GM18519 (cell line): Measurements from ENCODE around the gene BAZ1A.

Experiments
- ATAC-seq: cut with Tn5 transposase; IDR thresholded peaks from one replicate; pipeline ENCODE4 v1.9.1; 2021; ENCODE audit warnings: mild to moderate bottlenecking, moderate library complexity; ENCODE audit not compliant: unreplicated experiment, low FRiP score

The BAZ1A gene, protein sequence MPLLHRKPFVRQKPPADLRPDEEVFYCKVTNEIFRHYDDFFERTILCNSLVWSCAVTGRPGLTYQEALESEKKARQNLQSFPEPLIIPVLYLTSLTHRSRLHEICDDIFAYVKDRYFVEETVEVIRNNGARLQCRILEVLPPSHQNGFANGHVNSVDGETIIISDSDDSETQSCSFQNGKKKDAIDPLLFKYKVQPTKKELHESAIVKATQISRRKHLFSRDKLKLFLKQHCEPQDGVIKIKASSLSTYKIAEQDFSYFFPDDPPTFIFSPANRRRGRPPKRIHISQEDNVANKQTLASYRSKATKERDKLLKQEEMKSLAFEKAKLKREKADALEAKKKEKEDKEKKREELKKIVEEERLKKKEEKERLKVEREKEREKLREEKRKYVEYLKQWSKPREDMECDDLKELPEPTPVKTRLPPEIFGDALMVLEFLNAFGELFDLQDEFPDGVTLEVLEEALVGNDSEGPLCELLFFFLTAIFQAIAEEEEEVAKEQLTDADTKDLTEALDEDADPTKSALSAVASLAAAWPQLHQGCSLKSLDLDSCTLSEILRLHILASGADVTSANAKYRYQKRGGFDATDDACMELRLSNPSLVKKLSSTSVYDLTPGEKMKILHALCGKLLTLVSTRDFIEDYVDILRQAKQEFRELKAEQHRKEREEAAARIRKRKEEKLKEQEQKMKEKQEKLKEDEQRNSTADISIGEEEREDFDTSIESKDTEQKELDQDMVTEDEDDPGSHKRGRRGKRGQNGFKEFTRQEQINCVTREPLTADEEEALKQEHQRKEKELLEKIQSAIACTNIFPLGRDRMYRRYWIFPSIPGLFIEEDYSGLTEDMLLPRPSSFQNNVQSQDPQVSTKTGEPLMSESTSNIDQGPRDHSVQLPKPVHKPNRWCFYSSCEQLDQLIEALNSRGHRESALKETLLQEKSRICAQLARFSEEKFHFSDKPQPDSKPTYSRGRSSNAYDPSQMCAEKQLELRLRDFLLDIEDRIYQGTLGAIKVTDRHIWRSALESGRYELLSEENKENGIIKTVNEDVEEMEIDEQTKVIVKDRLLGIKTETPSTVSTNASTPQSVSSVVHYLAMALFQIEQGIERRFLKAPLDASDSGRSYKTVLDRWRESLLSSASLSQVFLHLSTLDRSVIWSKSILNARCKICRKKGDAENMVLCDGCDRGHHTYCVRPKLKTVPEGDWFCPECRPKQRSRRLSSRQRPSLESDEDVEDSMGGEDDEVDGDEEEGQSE (N-terminal part only)

GRCh38 chr14:34875031-34875922 is at the start of gene BAZ1A:
Gene BAZ1A, minus strand, starts transcription at chr14:34875360. Its CDS starts 756 bp downstream, at chr14:34874604.
- ATAC-seq = peak; percentile 21

GRCh38 chr14:34920339-34920738 is 45.2 kb upstream of the BAZ1A start:
- no peak for ATAC-seq

DNA sequence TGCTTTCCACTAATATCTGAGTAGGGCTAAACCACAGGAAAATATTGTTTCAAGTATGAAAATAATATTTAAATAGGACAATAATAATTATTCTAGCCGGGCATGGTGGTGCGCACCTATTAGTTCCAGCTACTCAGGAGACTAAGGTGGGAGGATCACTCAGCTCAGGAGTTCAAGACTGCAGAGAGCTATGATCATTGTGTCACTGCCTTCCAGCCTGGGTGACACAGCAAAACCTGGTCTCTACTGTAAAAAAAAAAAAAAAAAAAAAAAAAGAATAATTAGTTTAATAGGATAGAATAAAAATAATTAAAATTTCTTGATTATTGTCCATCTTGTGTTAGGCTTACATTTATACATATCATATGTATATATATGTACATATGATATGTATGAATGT is 38.5 kb upstream of the BAZ1A start:
- no peak for ATAC-seq

- ATAC-seq = no peak
These were observed 37.8 kb upstream of the BAZ1A start for GRCh38 chr14:34912966-34913365.

- ATAC-seq = no peak
These were observed 37.0 kb upstream of the BAZ1A start for GRCh38 chr14:34912182-34912581.

DNA sequence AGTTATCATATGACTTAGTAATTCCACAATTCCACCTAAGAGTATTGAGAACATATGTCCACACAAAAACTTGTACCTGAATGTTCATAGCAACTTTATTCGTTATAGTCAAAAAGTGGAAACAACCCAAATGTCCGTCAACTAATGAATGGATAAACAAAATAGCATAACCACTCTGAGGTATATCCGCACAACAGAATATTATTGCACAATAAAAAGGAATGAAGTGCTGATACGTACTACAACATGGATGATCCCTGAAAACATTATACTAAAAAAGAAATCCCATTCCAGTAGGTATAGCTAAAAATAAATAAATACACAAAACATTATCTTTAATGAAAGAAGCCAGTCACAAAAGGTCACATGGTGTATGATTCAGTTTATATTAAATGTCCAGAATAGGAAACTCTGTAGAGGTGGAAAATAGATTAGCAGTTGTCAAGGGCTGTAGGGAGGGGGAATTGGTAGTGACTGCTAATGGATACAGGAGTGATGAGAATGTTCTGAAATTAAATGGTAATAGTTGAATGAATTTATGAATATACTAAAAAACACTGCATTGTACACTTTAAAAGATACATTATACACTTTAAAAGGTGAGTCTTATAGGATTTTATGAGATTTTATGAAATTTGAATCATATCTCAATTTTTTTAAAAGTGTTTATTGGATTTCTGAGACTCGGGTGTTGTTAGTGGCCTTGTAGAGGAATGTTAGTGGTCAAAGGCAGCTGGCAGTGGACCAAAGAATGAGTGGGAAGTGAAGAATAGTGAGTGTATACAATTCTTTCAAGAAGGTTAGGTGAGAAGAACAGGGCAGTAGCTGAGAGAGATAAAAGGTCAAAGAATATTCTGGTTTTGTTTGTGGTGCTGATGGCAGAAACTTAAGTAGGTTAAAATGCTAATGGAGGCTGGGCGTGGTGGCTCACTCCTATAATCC is 36.3 kb upstream of the BAZ1A start:
- no peak for ATAC-seq

DNA sequence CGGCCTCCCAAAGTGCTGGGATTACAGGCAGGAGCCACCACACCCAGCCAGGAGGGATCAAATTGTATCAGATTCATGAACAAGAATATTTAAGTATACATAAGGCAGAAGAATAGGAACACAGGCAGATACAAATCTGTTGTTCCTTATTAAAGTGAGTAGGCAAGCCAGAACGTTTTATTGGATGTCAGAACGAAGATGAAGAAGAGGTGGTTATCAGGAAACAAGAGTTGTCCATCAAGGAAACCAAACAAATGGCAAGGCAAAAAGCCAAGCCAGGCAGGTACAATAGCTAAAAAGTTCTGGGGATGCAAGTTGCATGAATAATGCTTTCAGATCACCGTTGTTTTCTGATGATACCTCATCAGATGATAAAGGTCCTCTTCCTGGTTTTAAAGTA is 31.1 kb upstream of the BAZ1A start:
- ATAC-seq = no peak

DNA sequence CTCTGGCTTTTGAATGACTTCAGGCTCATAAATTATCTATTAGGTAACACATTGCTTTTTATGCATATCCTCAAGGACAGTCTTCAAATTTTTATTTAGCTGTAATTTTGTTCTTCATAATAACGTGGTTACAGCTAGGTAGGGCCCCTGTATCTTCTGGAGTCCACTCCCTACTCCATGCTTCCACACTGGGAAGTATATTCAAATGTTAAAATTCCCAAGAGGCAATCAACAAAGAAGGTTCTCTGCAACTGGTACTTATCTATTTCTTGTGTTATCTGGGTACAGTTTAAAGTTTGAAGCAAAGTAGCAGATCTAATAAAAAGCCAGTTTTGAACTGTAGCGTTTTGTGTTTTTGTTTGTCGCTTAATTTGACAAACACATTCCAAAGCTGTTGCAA is 20.1 kb upstream of the BAZ1A start:
- no peak for ATAC-seq

DNA sequence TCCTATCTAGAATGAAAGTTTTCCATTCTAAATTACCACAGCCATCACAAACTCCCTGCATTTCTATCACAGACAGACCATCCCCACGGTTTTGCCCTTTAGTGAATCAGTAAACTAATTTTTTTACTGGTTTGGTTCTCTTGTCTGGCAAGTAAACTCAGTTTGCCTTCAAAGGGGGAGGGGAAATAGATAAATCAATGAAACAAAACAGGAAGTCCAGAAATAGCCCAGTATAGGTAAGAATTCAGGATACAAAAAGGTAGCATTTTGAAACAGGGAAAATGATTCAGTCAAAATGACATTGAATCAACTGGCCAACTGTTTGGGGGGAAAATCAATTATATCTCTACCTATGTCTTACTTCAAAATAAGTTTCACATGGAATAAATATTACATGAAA is 15.8 kb upstream of the BAZ1A start:
- ATAC-seq = no peak

DNA sequence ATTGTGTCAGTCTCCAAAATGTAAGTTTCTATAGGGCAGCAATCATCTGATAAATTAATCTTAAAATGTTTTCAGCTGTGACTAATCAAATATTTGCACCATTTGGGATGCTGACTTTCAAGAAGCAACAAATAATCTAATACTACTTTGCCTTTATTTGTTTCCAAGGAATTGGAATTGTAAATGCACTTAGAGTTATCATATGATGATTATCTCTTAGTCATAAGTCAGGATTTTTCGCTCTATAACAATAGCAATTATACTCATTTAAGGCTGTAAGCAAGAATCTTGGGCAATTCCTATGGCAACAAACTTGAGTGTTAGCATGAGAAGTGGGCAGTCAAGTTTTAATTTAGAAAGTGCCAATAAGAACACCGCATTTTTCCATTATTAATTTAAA is 13.0 kb upstream of the BAZ1A start:
- no peak for ATAC-seq

- no peak for ATAC-seq
These were observed 8.8 kb upstream of the BAZ1A start for GRCh38 chr14:34883954-34884353.

DNA sequence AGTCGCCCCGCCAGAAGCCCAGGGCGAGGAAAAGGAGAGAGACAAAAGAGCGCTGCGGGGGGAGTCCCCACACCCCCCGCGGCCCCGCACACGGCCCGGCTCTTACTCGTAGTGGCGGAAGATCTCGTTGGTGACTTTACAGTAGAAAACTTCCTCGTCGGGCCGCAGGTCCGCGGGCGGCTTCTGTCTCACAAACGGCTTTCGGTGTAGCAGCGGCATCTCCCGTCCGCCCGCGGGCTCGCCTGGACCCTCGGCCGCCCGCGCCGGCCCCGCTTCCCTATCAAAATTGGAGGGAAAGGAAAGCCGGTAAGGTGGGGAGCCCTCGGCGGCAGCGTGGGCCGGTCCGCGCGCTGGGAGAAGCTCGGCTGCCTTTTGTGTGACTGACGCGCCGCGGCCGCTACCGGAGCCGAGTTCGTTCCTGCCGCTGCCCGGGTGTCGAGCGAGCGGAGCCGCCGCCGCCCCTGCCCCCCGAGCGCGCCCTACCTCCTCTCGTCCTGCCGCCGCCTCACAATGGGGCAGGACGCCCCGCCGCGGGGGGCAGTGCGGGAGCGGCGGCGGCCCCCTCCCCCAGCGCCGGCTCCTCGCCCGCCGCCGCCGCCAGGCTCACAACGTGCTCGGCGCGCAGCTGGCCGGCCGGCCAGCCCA is 652 bp downstream of the BAZ1A start:
- peak; percentile 21 for ATAC-seq

- ATAC-seq = peak; percentile 34
These were observed 1.4 kb downstream of the BAZ1A start for GRCh38 chr14:34873589-34874385.

DNA sequence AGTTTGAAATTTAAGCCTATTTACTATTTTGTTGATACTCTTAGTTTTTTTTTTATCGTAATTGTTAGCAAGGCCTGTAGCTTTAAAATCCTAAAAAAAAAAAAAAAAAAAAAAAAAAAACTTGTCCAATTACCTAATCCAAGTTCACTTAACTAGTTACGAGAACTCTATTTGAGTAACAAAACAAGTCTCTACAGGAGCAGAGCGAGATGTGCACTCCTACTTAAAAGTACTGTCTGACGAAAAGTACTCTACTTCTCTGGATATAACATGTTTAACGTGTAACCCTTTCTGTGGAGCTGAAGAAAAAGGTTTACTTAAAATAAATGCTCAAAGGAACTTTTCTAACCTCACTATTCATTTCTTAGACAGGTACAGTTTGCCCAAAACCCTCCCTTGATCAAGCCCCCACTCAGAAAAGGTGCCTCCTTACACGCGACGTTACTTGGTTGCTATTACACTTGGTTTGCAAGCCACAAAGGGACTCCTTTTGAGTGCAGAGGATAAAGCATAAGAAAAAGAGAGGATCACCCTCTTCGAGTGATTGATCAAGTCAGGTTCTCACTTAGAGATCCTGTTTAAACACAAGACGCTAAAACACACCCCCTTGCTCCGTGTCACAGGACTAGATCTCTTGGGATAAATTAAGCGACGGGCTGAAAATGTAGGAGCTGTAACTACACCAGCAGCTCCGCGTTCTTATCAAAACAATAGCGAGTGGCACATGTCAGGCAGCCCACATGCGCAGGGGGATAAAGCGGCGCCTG is 2.2 kb downstream of the BAZ1A start:
- ATAC-seq = peak; percentile 9

DNA sequence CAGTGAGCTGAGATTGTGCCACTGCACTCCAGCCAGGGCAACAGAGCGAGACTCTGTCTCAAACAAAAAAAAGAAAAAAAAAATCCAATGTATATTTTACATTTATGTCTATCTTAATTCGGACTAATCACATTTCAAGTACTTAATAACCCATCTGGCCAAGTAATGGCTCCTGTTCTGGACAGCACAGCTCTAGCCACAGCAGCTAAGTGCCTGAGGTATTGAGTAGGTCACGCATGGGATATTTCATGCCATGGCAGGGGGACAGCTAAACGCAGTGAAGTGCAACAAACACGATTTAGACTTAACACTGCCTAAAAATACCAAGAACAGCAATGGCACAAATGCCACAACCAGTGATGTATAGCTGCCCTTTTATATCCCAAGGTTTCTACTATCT is 8.0 kb downstream of the BAZ1A start:
- no peak for ATAC-seq

GRCh38 chr14:34865889-34866574 is 9.1 kb downstream of the BAZ1A start:
- ATAC-seq = no peak
